B cell (primary cell): ENCODE data around the gene DAP.

Source experiments
- CTCF ChIP-seq: fragments of 200-600 bp; IDR thresholded peaks from one replicate; pipeline ENCODE4 v1.8.0; 2022; ENCODE audit warnings: antibody characterized with exemption, mild to moderate bottlenecking
- EZH2 ChIP-seq: IDR thresholded peaks from 2 replicates; pipeline ENCODE4 v1.6.1; 2012; ENCODE audit warnings: borderline replicate concordance, low read depth, mild to moderate bottlenecking, moderate library complexity, low read length; ENCODE audit not compliant: insufficient read depth, poor library complexity, severe bottlenecking

- TF ChIP-seq CTCF: no peak
- TF ChIP-seq EZH2: no peak
Observed at GRCh38 chr5:10645671-10646070, 115.4 kb downstream of the DAP start.
